GM18951 (cell line): ENCODE data around the gene BPGM.

Experiments used
- POLR2A ChIP-seq: IDR thresholded peaks from 4 replicates; pipeline ENCODE4 v1.6.1; 2011; ENCODE audit warnings: mild to moderate bottlenecking; ENCODE audit not compliant: insufficient read length, insufficient read depth; ENCODE audit errors: extremely low read depth
- in situ Hi-C: fragments of 300-500 bp; cut with MboI; formaldehyde crosslinking; loops from one replicate; pipeline ENCODE4 v1.12.0; 2022; ENCODE audit warnings: low sequenced_read_pairs, mixed read lengths, inconsistent platforms; ENCODE audit not compliant: unreplicated experiment

Gene BPGM

GRCh38 chr7:134697205-134697886 lies 50.7 kb downstream of the BPGM start:
- TF ChIP-seq POLR2A = no peak
- in situ Hi-C loops = no loop called here

GRCh38 chr7:134698481-134698880 lies 51.8 kb downstream of the BPGM start:
- in situ Hi-C loops = no loop called here

GRCh38 chr7:134699021-134699818 lies 52.6 kb downstream of the BPGM start:
- no peak for TF ChIP-seq POLR2A
- in situ Hi-C loops = no loop called here

More at GRCh38 chr7:134698481-134698880, 51.8 kb downstream of the BPGM start:
- no peak for TF ChIP-seq POLR2A

GRCh38 chr7:134699899-134700298 lies 53.2 kb downstream of the BPGM start:
- TF ChIP-seq POLR2A = no peak
- in situ Hi-C loops = no loop called here

GRCh38 chr7:134701272-134701671 lies 54.6 kb downstream of the BPGM start:
- no peak for TF ChIP-seq POLR2A
- in situ Hi-C loops = no loop called here

- no peak for TF ChIP-seq POLR2A
- in situ Hi-C loops = no loop called here
Measured at GRCh38 chr7:134702366-134703240, 56.0 kb downstream of the BPGM start.

GRCh38 chr7:134703241-134703594 lies 56.6 kb downstream of the BPGM start:
- in situ Hi-C loops = no loop called here
- TF ChIP-seq POLR2A = no peak

GRCh38 chr7:134703782-134704181 lies 57.1 kb downstream of the BPGM start:
- TF ChIP-seq POLR2A = no peak
- in situ Hi-C loops = no loop called here

DNA sequence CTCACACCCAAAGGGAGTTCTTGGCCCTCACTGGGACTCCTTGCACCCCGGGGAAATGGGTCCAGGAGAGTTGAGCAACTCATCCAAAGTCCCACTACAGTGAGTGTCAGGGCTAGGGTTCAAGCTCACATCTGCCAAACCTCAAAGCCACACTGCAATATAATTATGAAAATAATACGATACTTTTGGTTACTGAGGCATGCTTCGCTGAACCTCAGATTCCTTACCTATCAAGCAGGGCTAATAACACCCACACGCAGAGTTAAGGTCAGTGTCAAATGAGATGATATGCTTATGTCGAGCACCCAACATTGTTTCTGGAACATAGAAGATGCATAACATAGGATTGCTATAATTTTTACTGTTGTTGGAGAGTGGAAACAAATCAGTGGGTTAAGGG lies 58.2 kb downstream of the BPGM start:
- in situ Hi-C loops = no loop called here
- TF ChIP-seq POLR2A = no peak

DNA sequence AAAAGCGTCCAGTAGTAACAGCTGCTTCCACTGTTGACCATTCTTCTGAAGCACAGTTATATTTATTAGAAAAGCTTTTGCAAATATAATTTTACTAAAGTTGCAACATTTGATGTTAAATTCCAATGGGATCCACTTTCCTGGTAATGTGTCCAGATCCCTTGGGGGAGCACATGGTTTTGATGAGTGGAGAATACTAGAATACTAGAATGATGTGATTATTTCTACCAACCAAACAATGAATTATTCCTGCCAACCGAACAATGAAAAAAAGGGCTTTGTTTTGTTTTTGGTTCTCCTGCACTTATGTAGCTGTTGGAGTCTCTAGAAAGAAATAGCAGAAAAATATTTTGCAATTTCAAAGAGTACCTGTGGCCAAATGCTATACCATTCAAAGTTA lies 59.1 kb downstream of the BPGM start:
- in situ Hi-C loops = no loop called here
- TF ChIP-seq POLR2A = no peak

- TF ChIP-seq POLR2A = no peak
- in situ Hi-C loops = no loop called here
Measured at GRCh38 chr7:134706468-134706867, 59.8 kb downstream of the BPGM start.

DNA sequence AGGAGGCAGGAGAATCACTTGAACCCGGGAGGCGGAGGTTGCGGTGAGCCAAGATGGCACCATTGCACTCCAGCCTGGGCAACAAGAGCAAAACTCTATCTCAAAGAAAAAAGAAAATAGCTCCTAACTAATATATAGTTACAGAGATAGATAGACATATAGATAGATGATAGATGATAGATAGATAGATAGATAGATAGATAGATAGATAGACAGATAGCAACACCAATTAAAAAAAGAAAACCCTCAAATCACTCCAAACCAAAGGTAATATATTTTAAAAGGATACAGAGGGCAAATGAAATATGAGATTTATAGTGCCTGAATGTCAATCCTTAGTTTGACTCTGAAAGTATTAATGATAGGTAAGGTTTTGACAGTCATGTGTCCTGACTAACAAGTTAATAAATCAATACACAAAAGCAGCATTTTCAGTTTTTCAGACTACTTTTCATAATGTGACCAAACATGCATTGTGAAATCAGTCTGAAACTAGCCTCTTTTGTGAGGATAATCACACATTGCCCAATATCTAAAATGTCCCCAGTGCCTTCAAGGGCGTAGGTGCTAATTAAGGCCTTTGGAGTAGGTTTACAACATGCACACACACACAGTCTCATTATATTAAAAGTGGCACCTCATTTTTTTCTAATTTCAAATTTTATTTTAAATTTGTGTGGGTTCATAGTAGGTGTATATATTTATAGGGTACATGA lies 61.2 kb downstream of the BPGM start:
- in situ Hi-C loops = no loop called here
- no peak for TF ChIP-seq POLR2A

DNA sequence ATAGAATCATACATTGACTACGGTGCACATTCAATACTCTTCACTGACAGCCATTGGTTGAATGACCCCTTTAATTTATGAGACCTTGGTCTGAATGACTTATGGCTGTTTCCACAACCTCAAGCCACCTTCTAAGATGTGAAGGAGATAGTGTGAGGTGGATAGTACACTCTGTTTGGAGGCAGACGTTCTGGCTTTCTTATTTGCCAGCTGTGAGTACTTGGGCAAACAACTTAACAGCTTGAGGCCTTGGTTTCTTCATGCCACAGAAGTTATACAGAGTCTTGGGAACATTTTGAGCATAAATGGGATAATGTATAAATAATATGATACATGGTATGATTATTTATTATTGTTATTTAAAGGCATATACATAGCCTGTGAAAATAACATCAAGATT lies 62.0 kb downstream of the BPGM start:
- in situ Hi-C loops = no loop called here
- no peak for TF ChIP-seq POLR2A
